HG02840 (cell line): Measurements from ENCODE around the gene AGTPBP1.
A peak's percentile ranks its signal among the peaks of the same experiment; 100 is the strongest.
"Not testable (repeated sequence)": the region's sequence is repeated elsewhere in the genome, so short reads cannot be mapped to it uniquely, and the experiment has no call there.

Experiments
- ATAC-seq: cut with Tn5 transposase; IDR thresholded peaks from one replicate; pipeline ENCODE4 v1.9.1; 2021; ENCODE audit warnings: mild to moderate bottlenecking, moderate library complexity, moderate number of reproducible peaks; ENCODE audit not compliant: unreplicated experiment, low FRiP score

The AGTPBP1 gene

GRCh38 chr9:85726737-85727136 lies 15.0 kb downstream of the AGTPBP1 start:
- no peak for ATAC-seq

DNA sequence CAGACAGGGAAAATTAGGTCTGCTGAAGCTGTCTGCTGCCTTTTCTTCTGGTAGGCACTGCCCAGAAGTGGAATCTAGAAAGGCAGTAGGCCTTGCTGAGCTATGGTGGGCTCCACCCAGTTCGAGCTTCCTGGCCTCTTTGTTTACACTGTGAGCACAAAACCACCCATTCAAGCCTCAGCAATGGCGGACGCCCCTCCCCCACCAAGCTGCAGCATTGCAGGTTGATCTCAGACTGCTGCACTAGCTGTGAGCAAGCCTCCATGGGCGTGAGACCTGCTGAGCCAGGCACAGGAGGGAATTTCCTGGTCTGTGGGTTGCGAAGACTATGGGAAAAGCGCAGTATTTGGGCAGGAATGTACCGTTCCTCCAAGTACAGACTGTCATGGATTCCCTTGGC lies 18.5 kb downstream of the AGTPBP1 start:
- no peak for ATAC-seq

DNA sequence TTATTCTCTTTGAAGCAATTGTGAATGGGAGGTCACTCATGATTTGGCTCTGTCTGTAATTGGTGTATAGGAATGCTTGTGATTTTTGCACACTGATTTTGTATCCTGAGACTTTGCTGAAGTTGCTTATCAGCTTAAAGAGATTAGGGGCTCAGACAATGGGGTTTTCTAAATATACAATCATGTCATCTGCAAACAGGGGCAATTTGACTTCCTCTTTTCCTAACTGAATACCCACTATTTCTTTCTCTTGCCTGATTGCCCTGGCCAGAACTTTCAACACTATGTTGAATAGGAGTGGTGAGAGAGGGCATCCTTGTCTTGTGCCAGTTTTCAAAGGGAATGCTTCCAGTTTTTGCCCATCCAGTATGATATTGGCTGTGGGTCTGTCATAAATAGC lies 22.3 kb downstream of the AGTPBP1 start:
- ATAC-seq = not testable (repeated sequence)

DNA sequence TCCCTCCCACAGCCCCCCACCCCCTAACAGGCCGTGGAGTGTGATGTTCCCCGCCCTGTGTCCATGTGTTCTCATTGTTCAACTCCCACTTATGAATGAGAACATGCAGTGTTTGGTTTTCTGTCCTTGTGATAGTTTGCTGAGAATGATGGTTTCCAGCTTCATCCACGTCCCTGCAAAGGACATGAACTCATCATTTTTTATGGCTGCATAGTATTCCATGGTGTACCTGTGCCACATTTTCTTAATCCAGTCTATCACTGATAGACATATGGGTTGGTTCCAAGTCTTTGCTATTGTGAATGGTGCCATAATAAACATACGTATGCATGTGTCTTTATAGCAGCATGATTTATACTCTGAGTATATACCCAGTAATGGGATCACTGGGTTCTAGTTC lies 23.9 kb downstream of the AGTPBP1 start:
- ATAC-seq = not testable (repeated sequence)

DNA sequence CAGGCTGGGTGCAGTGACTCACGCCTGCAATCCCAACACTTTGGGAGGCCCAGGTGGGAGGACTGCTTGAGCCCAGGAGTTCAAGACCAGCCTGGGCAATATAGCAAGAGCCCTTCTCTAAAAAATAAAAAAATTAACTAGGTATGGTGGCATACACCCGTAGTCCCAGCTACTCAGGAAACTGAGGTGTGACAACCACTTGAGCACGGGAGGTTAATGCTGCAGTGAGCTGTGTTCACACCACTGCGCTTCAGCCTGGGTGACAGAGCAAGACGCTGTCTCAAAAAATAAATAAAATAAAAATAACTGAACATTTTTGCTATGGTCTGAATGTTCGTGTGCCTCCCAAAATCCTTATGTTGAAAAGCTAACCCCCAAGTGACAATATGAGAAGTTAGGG lies 24.5 kb downstream of the AGTPBP1 start:
- ATAC-seq = no peak

DNA sequence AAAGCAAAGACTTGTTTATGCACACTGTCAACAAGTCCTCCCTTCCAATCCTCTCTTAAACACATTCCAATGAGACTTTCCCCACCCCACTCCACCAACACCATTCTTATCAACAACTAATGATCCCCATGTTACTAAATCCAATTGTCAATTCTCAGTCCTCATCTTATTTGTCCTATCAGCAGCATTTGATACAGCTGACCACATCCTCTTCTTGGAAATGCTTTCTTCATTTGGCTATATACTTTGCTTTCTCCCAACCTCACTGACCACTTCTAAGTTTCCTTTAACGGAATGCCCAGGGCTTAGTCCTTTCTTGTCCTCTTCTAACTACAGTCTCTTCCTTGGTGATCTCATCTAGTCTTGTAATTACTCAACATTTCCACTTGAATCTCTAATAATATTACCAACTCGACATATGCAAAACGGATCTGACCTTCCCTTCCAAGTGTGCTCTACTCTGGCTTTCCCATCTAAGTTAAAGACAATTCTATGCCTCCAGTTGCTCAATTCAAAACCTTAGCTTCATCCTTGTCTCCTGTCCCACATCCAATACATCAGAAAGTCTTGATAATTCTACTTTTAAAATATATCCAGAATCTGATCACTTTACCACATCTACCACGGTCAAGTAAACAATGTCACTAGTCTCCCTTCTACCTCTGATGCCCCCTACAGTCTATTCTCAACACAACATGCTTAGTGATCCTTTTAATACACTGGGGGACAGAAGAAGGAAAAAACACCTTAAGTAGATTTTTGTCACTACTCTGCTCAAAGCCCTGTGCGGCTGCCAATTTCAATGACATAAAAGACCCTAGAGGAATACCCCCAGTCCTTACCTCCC lies 25.5 kb downstream of the AGTPBP1 start:
- ATAC-seq = peak; percentile 64

GRCh38 chr9:85715587-85715986 lies 26.2 kb downstream of the AGTPBP1 start:
- ATAC-seq = peak; percentile 60

DNA sequence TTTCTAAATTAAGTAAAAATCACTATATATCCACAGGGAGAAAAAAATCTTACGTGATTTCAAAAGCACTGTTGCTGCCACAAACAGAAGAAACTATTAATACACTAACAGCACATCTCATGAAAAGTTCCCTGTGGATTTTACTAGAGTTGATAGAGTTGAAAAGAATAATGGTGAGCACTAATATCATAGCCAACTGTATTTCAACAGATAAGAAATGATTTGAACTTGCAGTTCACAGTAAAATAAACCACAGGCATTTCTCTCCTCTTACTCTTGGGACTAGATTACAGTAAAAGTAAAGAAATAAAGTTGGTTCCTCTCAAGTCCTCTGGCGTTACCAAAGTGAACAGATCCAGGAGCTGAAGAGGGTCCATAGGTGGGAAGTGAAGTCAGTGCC lies 27.9 kb downstream of the AGTPBP1 start:
- no peak for ATAC-seq

DNA sequence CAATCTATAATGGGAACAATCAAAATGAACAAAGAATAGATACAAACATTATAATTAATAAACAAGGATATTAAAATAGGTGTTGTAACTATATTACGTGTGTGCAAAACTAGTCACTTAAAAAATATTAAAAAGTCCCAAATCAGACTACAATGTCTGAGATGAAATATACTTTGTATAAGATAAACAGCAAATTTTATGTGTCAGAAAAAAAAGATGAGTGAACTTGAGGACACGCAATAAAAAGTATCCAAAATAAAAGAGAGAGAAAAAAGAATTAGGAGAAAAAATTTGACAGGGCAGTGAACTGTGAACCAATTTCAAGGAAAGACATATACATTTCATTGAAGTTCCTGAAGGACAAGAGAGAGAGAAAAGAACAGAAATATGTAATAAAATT lies 37.0 kb downstream of the AGTPBP1 start:
- no peak for ATAC-seq

DNA sequence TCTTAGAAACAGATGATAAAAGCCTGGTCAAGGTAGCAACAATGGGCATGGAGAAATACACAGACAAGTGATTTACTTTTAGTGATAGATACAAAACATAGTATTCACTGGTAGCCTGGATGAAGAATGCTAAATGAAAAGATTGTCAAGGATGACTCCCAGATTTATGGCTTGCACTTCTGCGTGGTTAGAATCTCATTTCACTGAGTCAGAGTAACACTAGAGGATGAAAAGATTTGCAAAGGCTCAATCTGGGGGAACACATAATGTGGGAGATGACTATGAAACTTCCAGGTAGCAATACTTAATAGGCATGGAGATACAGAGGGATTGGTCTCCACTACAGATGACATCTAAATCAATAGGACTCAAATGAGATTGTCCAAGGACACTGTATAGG lies 38.4 kb downstream of the AGTPBP1 start:
- no peak for ATAC-seq

DNA sequence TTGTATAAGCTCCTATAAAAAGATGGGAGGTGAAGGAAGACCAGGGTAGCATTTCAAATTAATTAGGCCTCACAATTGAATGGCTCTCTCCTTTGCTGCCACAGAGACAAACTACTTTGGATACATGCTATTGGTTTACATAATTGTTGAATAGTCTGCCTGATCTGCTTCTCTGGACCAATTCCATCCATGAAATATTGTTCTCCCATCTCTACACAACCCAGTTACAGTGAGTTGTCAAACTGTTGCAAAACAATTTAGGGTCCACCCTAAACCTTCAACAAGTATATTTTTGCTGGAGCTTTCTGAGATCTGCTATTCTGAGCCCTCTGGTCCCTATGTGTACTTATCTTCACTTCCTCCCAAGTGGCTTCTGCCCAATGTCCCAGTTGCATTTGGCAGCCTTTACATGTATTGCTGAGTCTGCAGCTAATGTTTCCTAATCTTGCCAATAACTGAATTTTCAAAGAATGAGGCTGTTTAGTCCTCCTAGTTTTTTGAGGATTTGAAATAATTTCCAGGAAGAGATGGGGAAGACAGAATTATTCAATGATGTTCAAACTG lies 38.9 kb downstream of the AGTPBP1 start:
- ATAC-seq = no peak

- ATAC-seq = no peak
Measured at GRCh38 chr9:85702191-85702590, 39.6 kb downstream of the AGTPBP1 start.

GRCh38 chr9:85700330-85700729 lies 41.4 kb downstream of the AGTPBP1 start:
- no peak for ATAC-seq

GRCh38 chr9:85688361-85688760 lies 53.4 kb downstream of the AGTPBP1 start:
- ATAC-seq = no peak

DNA sequence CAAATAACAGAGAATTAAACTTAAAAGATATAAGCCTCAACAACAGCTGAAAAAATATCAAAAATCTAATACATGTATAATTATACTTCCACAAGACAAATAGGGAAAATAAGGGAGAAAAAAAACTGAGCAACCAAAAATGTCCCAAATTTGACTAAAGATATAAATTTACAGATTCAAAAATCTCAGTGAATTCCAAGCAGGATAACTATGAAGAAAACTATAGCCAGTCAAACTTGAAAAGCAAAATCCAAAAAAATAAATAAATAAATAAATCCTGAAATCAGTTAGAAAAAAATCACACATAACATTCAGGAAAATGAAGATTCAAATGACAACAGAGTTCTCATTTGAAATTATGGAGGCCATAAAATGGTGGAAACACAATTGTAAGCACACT lies 56.7 kb downstream of the AGTPBP1 start:
- no peak for ATAC-seq

DNA sequence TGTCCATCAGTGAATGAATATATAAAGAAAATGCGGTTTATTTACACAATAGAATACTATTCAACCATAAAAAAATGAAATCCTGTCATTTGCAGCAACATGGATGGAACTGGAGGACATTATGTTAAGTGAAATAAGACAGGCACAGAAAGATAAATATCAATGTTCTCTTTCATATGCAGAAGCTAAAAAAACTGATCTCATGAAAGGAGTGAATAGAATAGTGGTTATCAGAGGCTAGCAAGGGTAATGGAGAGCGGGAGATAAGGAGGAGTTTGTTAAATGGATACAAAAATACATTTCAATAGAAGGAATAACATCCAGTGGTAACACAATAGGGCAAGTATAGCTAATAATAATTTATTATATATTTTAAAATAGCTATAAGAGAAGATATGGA lies 65.0 kb downstream of the AGTPBP1 start:
- ATAC-seq = no peak

GRCh38 chr9:85667374-85667773 lies 74.4 kb downstream of the AGTPBP1 start:
- no peak for ATAC-seq

DNA sequence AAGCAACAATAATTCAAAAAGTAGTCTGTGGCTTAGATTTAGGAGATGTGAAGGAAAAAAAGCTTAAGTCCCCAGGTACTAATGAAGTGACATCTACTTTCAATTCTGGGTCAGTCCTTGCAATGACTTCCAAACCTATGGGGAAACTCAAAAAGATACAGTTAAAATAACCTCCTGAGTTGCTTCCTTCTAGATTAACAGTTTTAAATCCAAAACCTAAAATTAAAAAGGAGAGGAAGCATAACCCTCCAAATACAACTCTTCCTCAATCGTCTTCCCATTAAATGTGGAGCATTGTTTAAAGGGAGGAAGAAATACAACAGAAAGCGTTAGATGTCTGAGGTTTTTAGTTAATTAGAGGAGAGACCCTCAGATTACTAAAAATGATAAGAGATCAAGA lies 75.7 kb downstream of the AGTPBP1 start:
- no peak for ATAC-seq

DNA sequence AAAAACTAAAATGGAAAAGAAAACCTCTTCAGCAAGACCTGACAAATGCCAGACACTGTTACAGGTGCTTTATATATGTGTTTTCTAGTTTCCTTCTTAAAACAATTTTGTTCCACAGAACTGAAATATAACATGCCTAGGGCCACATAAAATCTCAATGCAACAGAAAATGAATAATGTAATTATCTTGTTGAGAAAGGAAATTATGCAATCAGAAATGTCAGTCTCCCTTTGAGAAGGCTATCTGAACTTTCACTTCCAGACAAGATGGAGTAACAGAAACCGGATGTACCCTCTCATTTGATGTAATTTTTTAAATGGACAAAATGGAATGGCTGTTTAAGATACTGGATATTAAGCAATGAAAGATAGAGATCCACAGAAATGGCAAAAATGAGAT lies 79.2 kb downstream of the AGTPBP1 start:
- ATAC-seq = no peak

DNA sequence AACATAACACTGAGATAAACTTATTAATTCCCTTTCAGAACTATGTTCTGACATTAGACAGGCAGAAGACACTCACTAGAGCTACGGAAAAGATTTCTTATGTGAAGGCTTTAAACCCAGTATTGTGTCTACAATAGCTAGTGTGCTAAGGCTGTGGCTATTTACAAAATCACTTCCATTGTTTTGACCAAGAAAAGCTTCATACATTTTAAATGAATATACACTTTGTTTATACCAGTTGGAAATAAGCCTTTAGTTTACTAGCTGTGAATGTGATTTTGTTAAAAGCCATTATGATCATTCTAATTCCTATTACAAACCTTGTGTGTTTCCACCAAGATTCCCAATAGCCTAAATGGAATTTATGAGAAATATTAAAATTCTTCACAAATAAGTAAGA lies 83.0 kb downstream of the AGTPBP1 start:
- no peak for ATAC-seq

DNA sequence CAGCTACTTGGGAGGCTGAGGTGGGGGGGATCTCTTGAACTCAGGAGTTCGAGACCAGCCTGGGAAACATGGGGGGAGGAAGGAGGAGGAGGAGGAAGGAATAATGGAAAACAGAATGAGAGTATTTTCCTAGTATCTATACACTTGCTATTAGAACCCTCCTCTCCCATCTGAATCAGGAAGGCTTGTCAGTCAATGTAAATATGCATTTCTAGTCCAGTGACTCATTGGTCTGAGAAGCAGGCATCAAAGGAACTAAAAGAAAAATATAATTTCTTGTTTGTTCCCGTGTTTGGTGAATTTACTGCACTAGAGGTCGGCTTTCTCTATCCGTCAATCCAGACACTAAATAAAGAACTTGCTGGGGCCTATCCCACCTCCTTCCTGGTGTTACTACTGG lies 88.6 kb downstream of the AGTPBP1 start:
- ATAC-seq = no peak

GRCh38 chr9:85647571-85647970 lies 94.2 kb downstream of the AGTPBP1 start:
- no peak for ATAC-seq
